MM.1S (cell line): ENCODE results near the gene FER.
"Not testable (repeated sequence)": the region's sequence is repeated elsewhere in the genome, so short reads cannot be mapped to it uniquely, and the experiment has no call there.

Experiments
- CTCF ChIP-seq: fragments of 300-600 bp; sonication (generic); IDR thresholded peaks from 2 replicates; pipeline ENCODE4 v1.5.1; 2016; ENCODE audit warnings: antibody characterized with exemption, low read length, mixed read lengths
- EZH2 ChIP-seq: fragments of 300-600 bp; sonication (generic); optimal IDR thresholded peaks from 2 replicates; pipeline ENCODE3; 2017; ENCODE audit warnings: low read depth, mild to moderate bottlenecking, antibody characterized with exemption, low read length, mixed read lengths
- EZH2phosphoT487 ChIP-seq: fragments of 300-600 bp; sonication (generic); IDR thresholded peaks from 2 replicates; pipeline ENCODE4 v1.6.1; 2018; ENCODE audit warnings: antibody characterized with exemption, low read length

DNA sequence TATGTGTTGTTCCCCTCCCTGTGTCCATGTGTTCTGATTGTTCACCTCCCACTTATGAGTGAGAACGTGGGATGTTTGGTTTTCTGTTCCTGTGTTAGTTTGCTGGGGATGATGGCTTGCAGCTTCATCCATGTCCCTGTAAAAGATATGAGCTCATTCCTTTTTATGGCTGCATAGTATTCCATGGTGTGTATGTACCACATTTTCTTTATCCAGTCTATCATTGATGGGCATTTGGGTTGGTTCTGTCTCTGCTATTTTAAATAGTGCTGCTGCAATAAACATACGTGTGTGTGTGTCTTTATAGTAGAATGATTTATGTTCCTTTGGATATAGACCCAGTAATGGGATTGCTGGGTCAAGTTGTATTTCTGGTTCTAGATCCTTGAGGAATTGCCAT is 26.4 kb downstream of the FER start:
- not testable (repeated sequence) for TF ChIP-seq CTCF, EZH2, EZH2phosphoT487
